OCI-LY7 (cell line): Measurements from ENCODE around the gene PPP2R2B. TPM values are rescaled to one million over a fixed set of nuclear protein-coding genes. Genes with fewer than 3 reads are reported as not detected.

ENCODE experiments used
- BruUV-seq: library from RNA; stranded (reverse); fragments of 400-500 nt; replicated peaks from 2 replicates; lab custom pipeline; 2021; lab: Mats Ljungman, UMichigan
- CTCF ChIA-PET: fragments of 300-600 bp; sonication (Branson Sonifier 250); formaldehyde crosslinking; loops from one replicate; lab custom pipeline; 2022; ENCODE audit warnings: antibody characterized with exemption; ENCODE audit not compliant: unreplicated experiment; lab: Charles Lee
- POLR2A ChIA-PET: fragments of 300-600 bp; sonication (Branson Sonifier 250); formaldehyde crosslinking; loops from one replicate; lab custom pipeline; 2022; ENCODE audit warnings: antibody characterized with exemption; lab: Charles Lee
- DNase-seq: peaks from one replicate; pipeline ENCODE4 v3.0.0-alpha.2; 2015; ENCODE audit warnings: low spot score
- H2AFZ ChIP-seq: fragments of 200-600 bp; sonication (generic), shearing (Covaris generic); 2 replicates; pipeline ENCODE4 v1.6.1; 2014; ENCODE audit warnings: mild to moderate bottlenecking, antibody characterized with exemption, low read length, moderate library complexity
- H3K27ac ChIP-seq: fragments of 200-600 bp; sonication (generic); 2 replicates; pipeline ENCODE4 v1.5.1; 2014; ENCODE audit warnings: mixed run types, low read depth, mild to moderate bottlenecking, moderate library complexity, low read length, inconsistent platforms; ENCODE audit not compliant: poor library complexity, severe bottlenecking
- H3K36me3 ChIP-seq: fragments of 200-600 bp; sonication (generic); 2 replicates; pipeline ENCODE4 v1.6.1; 2014; ENCODE audit warnings: mild to moderate bottlenecking, antibody characterized with exemption, low read length, moderate library complexity, mixed read lengths; ENCODE audit not compliant: insufficient read depth
- H3K4me1 ChIP-seq: fragments of 200-600 bp; sonication (generic); 2 replicates; pipeline ENCODE4 v1.5.1; 2014; ENCODE audit warnings: mild to moderate bottlenecking, low read length; ENCODE audit not compliant: insufficient read depth, poor library complexity, severe bottlenecking
- H3K4me2 ChIP-seq: fragments of 200-600 bp; sonication (generic); 2 replicates; pipeline ENCODE4 v1.6.1; 2014; ENCODE audit warnings: mild to moderate bottlenecking, low read length
- H3K4me3 ChIP-seq: fragments of 200-600 bp; sonication (generic); 2 replicates; pipeline ENCODE4 v1.5.1; 2014; ENCODE audit warnings: mild to moderate bottlenecking, low read depth, low read length; ENCODE audit not compliant: poor library complexity, severe bottlenecking
- H3K79me2 ChIP-seq: fragments of 200-600 bp; sonication (generic); 2 replicates; pipeline ENCODE4 v1.6.1; 2016; ENCODE audit warnings: low read depth, mild to moderate bottlenecking, low read length, moderate library complexity, mixed read lengths; ENCODE audit not compliant: insufficient read depth
- H3K9me2 ChIP-seq: fragments of 200-600 bp; sonication (generic); 2 replicates; pipeline ENCODE4 v1.6.1; 2016; ENCODE audit warnings: mild to moderate bottlenecking, low read length, mixed read lengths; ENCODE audit not compliant: insufficient read depth
- H3K9me3 ChIP-seq: fragments of 200-600 bp; sonication (generic); 2 replicates; pipeline ENCODE4 v1.6.1; 2014; ENCODE audit warnings: mild to moderate bottlenecking, mixed run types, low read length, mixed read lengths
- H4K20me1 ChIP-seq: fragments of 200-600 bp; sonication (generic); 2 replicates; pipeline ENCODE4 v1.6.1; 2014; ENCODE audit warnings: mild to moderate bottlenecking, antibody characterized with exemption, low read length, moderate library complexity, mixed read lengths; ENCODE audit not compliant: insufficient read depth
- EZH2phosphoT487 ChIP-seq: fragments of 200-600 bp; sonication (generic); IDR thresholded peaks from 2 replicates; pipeline ENCODE4 v1.6.1; 2018; ENCODE audit warnings: low read depth, borderline replicate concordance, mild to moderate bottlenecking, mixed run types, antibody characterized with exemption, low read length, moderate library complexity, mixed read lengths
- intact Hi-C: fragments of 100-400 bp; cut with micrococcal nuclease; formaldehyde crosslinking; loops from one replicate; pipeline ENCODE4 v1.10.0; 2022; ENCODE audit not compliant: unreplicated experiment
- total RNA-seq, 2 experiments: library from RNA; depleted of rRNA in 1 of 2; stranded (reverse); fragments of >200 nt in 1 of 2; shearing (Covaris generic) in 1 of 2; gene quantifications; 2 replicates each; pipeline ENCODE4 v1.2.3, GENCODE V29; 2014 to 2022
- TF ChIP-seq, protein P1 (sequence below): fragments of 200-600 bp; sonication (generic); conservative IDR thresholded peaks from 2 replicates; pipeline ENCODE4 v1.5.1; 2014; ENCODE audit warnings: mild to moderate bottlenecking, antibody characterized with exemption, low read length, moderate library complexity, mixed read lengths

Gene PPP2R2B
- total RNA-seq, 2 experiments from 2014 or later: not detected

- no peak overlapping the region for H3K4me2 ChIP-seq
- H3K36me3 ChIP-seq: no peaks in the 10 kb centered on the region
- H3K4me3 ChIP-seq: no peak overlapping the region
- no peaks in the 10 kb centered on the region for H4K20me1 ChIP-seq
- H3K27ac ChIP-seq: no peak overlapping the region
- intact Hi-C loops: no loop called here
- no peaks in the 10 kb centered on the region for H3K9me3 ChIP-seq
- no peaks in the 10 kb centered on the region for H3K4me1 ChIP-seq
- ChIA-PET CTCF (no interaction called here), POLR2A (no interaction called here)
- H3K9me2 ChIP-seq: no peaks in the 10 kb centered on the region
- H3K79me2 ChIP-seq: no peaks in the 10 kb centered on the region
- DNase-seq: no peak
- TF ChIP-seq, protein P1, sequence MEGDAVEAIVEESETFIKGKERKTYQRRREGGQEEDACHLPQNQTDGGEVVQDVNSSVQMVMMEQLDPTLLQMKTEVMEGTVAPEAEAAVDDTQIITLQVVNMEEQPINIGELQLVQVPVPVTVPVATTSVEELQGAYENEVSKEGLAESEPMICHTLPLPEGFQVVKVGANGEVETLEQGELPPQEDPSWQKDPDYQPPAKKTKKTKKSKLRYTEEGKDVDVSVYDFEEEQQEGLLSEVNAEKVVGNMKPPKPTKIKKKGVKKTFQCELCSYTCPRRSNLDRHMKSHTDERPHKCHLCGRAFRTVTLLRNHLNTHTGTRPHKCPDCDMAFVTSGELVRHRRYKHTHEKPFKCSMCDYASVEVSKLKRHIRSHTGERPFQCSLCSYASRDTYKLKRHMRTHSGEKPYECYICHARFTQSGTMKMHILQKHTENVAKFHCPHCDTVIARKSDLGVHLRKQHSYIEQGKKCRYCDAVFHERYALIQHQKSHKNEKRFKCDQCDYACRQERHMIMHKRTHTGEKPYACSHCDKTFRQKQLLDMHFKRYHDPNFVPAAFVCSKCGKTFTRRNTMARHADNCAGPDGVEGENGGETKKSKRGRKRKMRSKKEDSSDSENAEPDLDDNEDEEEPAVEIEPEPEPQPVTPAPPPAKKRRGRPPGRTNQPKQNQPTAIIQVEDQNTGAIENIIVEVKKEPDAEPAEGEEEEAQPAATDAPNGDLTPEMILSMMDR: no peak
- no peak for TF ChIP-seq EZH2phosphoT487
- H2AFZ ChIP-seq: no peak overlapping the region
- BruUV-seq: no TSS peak
Observed at GRCh38 chr5:146827901-146828300, 50.7 kb downstream of the PPP2R2B start.

- no TSS peak for BruUV-seq
- Histone ChIP-seq H4K20me1 (no peaks in the 10 kb centered on the region), H3K9me2 (no peaks in the 10 kb centered on the region), H3K27ac (no peak overlapping the region), H3K4me1 (no peaks in the 10 kb centered on the region), H3K79me2 (no peaks in the 10 kb centered on the region), H3K4me2 (no peak overlapping the region), H3K4me3 (no peak overlapping the region), H3K36me3 (no peaks in the 10 kb centered on the region), H2AFZ (no peak overlapping the region), H3K9me3 (no peaks in the 10 kb centered on the region)
- DNase-seq: no peak
- TF ChIP-seq, protein P1: no peak
- no peak for TF ChIP-seq EZH2phosphoT487
- intact Hi-C loops: no loop called here
- POLR2A ChIA-PET: no interaction called here
- CTCF ChIA-PET: no interaction called here
Observed at GRCh38 chr5:146825033-146825432, 53.5 kb downstream of the PPP2R2B start.

DNA sequence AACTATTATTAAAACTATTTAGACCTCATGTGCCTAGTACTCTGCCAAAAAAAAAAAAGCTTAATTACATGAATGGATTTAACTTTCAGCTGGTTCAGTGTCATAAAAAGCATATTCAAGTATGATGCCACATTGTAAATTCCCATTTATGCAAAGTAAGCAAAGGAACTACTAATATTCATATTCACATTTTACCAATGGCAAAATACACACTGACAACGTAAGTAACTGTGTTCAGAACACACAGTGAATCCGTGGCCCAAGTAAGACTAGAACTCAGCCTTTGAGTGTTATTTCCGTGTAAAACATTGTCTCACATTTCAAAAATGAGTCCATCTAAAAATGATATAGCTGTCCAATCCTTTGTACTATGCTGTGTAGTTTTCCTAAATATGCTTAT lies 56.8 kb downstream of the PPP2R2B start:
- no peaks in the 10 kb centered on the region for H3K9me3 ChIP-seq
- intact Hi-C loops: no loop called here
- H3K79me2 ChIP-seq: no peaks in the 10 kb centered on the region
- no peak overlapping the region for H3K4me2 ChIP-seq
- DNase-seq: no peak
- H2AFZ ChIP-seq: no peak overlapping the region
- TF ChIP-seq, protein P1: no peak
- TF ChIP-seq EZH2phosphoT487: no peak
- POLR2A ChIA-PET: no interaction called here
- H3K9me2 ChIP-seq: no peaks in the 10 kb centered on the region
- H3K4me3 ChIP-seq: no peak overlapping the region
- no peaks in the 10 kb centered on the region for H3K36me3 ChIP-seq
- no peaks in the 10 kb centered on the region for H3K4me1 ChIP-seq
- BruUV-seq: no TSS peak
- CTCF ChIA-PET: no interaction called here
- H3K27ac ChIP-seq: no peak overlapping the region
- H4K20me1 ChIP-seq: no peaks in the 10 kb centered on the region
